Progenitor cell of endocrine pancreas (in vitro differentiated cells): Measurements from ENCODE around the gene CD28. TPM values are rescaled to one million over a fixed set of nuclear protein-coding genes. Genes with fewer than 3 reads are reported as not detected.

Source experiments
- DNase-seq: peaks from one replicate; pipeline ENCODE4 v3.0.0; 2021; ENCODE audit warnings: low spot score; ENCODE audit not compliant: unreplicated experiment
- H3K27ac Mint-ChIP-seq: 2 replicates; pipeline ENCODE4 v1.8.0; 2021; ENCODE audit warnings: mild to moderate bottlenecking, moderate library complexity, mixed read lengths
- H3K27me3 Mint-ChIP-seq: 2 replicates; pipeline ENCODE4 v1.8.0; 2021; ENCODE audit warnings: mixed read lengths
- H3K36me3 Mint-ChIP-seq: 2 replicates; pipeline ENCODE4 v1.8.0; 2022; ENCODE audit warnings: mixed read lengths; ENCODE audit not compliant: insufficient read depth
- H3K4me1 Mint-ChIP-seq: 2 replicates; pipeline ENCODE4 v1.8.0; 2021; ENCODE audit warnings: low read depth, mixed read lengths
- H3K4me3 Mint-ChIP-seq: 2 replicates; pipeline ENCODE4 v1.8.0; 2021; ENCODE audit warnings: low read depth, mild to moderate bottlenecking, moderate library complexity, mixed read lengths
- H3K9me3 Mint-ChIP-seq: 2 replicates; pipeline ENCODE4 v1.8.0; 2021; ENCODE audit warnings: low read depth, mixed read lengths
- total RNA-seq: library from RNA; stranded (reverse); gene quantifications from 2 replicates; pipeline ENCODE4 v1.2.1, GENCODE V29; 2021
- TF ChIP-seq, protein P1 (sequence below): fragments of 200-600 bp; sonication (generic); IDR thresholded peaks from one replicate; pipeline ENCODE4 v1.5.0; 2021; ENCODE audit warnings: antibody characterized with exemption, mild to moderate bottlenecking; ENCODE audit not compliant: unreplicated experiment

CD28 gene
- total RNA-seq, 1 donor from 2014 or later = not detected

GRCh38 chr2:203734276-203734983, 28.0 kb downstream of the CD28 start:
- no peaks in the 10 kb centered on the region for H3K9me3 Mint-ChIP-seq
- TF ChIP-seq, protein P1, sequence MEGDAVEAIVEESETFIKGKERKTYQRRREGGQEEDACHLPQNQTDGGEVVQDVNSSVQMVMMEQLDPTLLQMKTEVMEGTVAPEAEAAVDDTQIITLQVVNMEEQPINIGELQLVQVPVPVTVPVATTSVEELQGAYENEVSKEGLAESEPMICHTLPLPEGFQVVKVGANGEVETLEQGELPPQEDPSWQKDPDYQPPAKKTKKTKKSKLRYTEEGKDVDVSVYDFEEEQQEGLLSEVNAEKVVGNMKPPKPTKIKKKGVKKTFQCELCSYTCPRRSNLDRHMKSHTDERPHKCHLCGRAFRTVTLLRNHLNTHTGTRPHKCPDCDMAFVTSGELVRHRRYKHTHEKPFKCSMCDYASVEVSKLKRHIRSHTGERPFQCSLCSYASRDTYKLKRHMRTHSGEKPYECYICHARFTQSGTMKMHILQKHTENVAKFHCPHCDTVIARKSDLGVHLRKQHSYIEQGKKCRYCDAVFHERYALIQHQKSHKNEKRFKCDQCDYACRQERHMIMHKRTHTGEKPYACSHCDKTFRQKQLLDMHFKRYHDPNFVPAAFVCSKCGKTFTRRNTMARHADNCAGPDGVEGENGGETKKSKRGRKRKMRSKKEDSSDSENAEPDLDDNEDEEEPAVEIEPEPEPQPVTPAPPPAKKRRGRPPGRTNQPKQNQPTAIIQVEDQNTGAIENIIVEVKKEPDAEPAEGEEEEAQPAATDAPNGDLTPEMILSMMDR = no peak
- H3K4me1 Mint-ChIP-seq = peaks cover 5% of the 10 kb centered on the region
- peaks cover 5% of the 10 kb centered on the region for H3K27me3 Mint-ChIP-seq
- H3K36me3 Mint-ChIP-seq = no peaks in the 10 kb centered on the region
- H3K4me3 Mint-ChIP-seq = no peak overlapping the region
- no peak for DNase-seq
- H3K27ac Mint-ChIP-seq = no peak overlapping the region

DNA sequence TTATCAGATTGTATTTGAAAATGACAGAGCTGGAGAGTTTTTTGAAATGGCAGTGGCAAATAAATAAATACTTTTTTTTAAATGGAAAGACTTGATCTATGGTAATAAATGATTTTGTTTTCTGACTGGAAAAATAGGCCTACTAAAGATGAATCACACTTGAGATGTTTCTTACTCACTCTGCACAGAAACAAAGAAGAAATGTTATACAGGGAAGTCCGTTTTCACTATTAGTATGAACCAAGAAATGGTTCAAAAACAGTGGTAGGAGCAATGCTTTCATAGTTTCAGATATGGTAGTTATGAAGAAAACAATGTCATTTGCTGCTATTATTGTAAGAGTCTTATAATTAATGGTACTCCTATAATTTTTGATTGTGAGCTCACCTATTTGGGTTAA, 30.9 kb downstream of the CD28 start:
- H3K27ac Mint-ChIP-seq = no peak overlapping the region
- H3K9me3 Mint-ChIP-seq = no peaks in the 10 kb centered on the region
- H3K36me3 Mint-ChIP-seq = no peaks in the 10 kb centered on the region
- H3K4me3 Mint-ChIP-seq = no peak overlapping the region
- TF ChIP-seq, protein P1 = no peak
- peaks cover 5% of the 10 kb centered on the region for H3K27me3 Mint-ChIP-seq
- peaks cover 5% of the 10 kb centered on the region for H3K4me1 Mint-ChIP-seq
- no peak for DNase-seq

GRCh38 chr2:203739351-203739750, 32.9 kb downstream of the CD28 start:
- H3K27ac Mint-ChIP-seq = no peak overlapping the region
- no peaks in the 10 kb centered on the region for H3K27me3 Mint-ChIP-seq
- no peak overlapping the region for H3K4me3 Mint-ChIP-seq
- no peaks in the 10 kb centered on the region for H3K36me3 Mint-ChIP-seq
- H3K4me1 Mint-ChIP-seq = peaks cover 5% of the 10 kb centered on the region
- H3K9me3 Mint-ChIP-seq = no peaks in the 10 kb centered on the region
- no peak for DNase-seq
- TF ChIP-seq, protein P1 = no peak

- TF ChIP-seq, protein P1 = no peak
- H3K4me1 Mint-ChIP-seq = peaks cover 5% of the 10 kb centered on the region
- no peak for DNase-seq
- no peak overlapping the region for H3K4me3 Mint-ChIP-seq
- no peak overlapping the region for H3K27ac Mint-ChIP-seq
- H3K36me3 Mint-ChIP-seq = no peaks in the 10 kb centered on the region
- H3K27me3 Mint-ChIP-seq = no peaks in the 10 kb centered on the region
- no peaks in the 10 kb centered on the region for H3K9me3 Mint-ChIP-seq
Observed at GRCh38 chr2:203740871-203741281, 34.4 kb downstream of the CD28 start.

- peaks cover 5% of the 10 kb centered on the region for H3K4me1 Mint-ChIP-seq
- H3K36me3 Mint-ChIP-seq = no peaks in the 10 kb centered on the region
- no peaks in the 10 kb centered on the region for H3K9me3 Mint-ChIP-seq
- DNase-seq = no peak
- H3K4me3 Mint-ChIP-seq = no peak overlapping the region
- TF ChIP-seq, protein P1 = no peak
- H3K27me3 Mint-ChIP-seq = no peaks in the 10 kb centered on the region
- no peak overlapping the region for H3K27ac Mint-ChIP-seq
Observed at GRCh38 chr2:203741566-203741965, 35.1 kb downstream of the CD28 start.
